ENCODE results near the gene ZC2HC1B.

The ZC2HC1B gene

DNA sequence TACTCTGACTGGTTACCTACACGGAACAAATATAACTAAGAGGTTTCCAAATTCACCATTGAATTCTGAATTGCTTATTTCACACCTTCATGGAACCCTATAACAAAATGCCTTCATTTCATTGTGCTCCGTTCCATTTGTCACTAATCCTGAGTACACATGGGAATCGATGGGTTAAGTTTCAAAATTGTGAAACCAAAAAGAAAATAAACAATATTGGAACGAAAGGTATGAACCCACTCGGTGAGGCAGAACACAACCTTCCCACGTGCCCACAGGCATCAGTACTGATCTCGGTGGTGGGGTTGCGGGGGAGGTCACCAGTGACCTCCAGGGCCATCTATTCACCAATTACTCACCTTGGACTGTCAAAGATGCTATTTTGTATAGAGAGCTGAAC, 109.8 kb downstream of the ZC2HC1B start:
- no peak for DNase-seq (ENCODE audit: low read depth)
- TF ChIP-seq CTCF (IDR thresholded peaks at IDR 0.05; ENCODE audit: insufficient read depth, low read depth, low read length, missing control alignments): no peak
- H3K4me3 ChIP-seq (ENCODE audit: low read depth, low read length): no peak overlapping the region

- no peak for DNase-seq (ENCODE audit: low read depth)
- no peak overlapping the region for H3K4me3 ChIP-seq (ENCODE audit: low read depth, low read length)
- no peak for TF ChIP-seq CTCF (IDR thresholded peaks at IDR 0.05; ENCODE audit: insufficient read depth, low read depth, low read length, missing control alignments)
Observed at GRCh38 chr6:143976806-143977349, 112.6 kb downstream of the ZC2HC1B start.

DNA sequence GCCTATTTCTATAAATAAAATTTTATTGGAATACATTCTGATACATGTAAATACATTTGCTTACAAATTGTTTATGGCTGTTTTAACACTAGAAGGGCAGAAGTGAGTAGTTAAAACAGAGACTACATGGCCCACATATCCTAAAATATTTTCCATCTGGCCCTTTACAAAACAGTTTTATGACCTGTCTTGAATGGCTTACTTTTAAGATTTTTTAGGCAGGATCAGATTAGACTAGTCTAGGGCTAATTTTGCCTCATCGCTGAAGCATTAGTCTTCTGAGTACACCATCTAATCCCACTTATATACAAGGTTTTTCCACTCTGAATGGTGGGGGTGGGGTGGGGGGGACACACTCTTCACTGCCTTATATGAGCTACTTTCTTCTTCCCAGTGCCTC, 116.6 kb downstream of the ZC2HC1B start:
- no peak for DNase-seq (ENCODE audit: low read depth)
- no peak for TF ChIP-seq CTCF (IDR thresholded peaks at IDR 0.05; ENCODE audit: insufficient read depth, low read depth, low read length, missing control alignments)
- H3K4me3 ChIP-seq (ENCODE audit: low read depth, low read length): no peak overlapping the region

GRCh38 chr6:143982968-143983367, 118.7 kb downstream of the ZC2HC1B start:
- TF ChIP-seq CTCF (IDR thresholded peaks at IDR 0.05; ENCODE audit: insufficient read depth, low read depth, low read length, missing control alignments): no peak
- DNase-seq (ENCODE audit: low read depth): no peak
- no peak overlapping the region for H3K4me3 ChIP-seq (ENCODE audit: low read depth, low read length)

GRCh38 chr6:143984666-143985065, 120.4 kb downstream of the ZC2HC1B start:
- TF ChIP-seq CTCF (IDR thresholded peaks at IDR 0.05; ENCODE audit: insufficient read depth, low read depth, low read length, missing control alignments): no peak
- DNase-seq (ENCODE audit: low read depth): no peak
- H3K4me3 ChIP-seq (ENCODE audit: low read depth, low read length): no peak overlapping the region

DNA sequence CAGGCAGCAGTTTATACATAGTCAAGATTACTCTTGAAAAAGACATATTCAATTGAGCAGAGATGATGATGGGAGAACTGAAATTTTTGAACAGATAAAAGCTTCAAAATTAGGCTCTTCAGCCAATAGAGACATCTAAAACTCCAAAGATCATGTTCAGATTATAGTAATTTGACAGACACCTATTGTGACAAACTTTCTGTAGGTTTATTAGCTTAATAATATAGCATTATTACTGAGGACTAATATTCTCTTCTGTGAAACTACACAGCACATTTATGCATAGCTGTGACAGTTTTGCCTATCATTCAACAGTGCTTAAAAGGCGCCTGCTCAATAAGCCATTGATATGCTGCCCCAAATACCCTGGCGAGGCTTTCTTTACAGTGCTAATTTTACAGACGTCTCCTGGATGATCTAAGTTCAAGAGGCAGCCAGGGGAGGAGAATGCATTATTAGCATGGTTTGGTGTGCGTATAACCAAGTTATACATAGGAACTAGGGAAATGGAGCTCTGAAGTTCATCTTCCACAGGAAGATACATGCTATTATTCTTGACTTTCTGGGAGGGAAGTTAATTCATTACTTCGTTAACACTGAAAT, 122.3 kb downstream of the ZC2HC1B start:
- DNase-seq (ENCODE audit: low read depth): no peak
- no peak overlapping the region for H3K4me3 ChIP-seq (ENCODE audit: low read depth, low read length)
- no peak for TF ChIP-seq CTCF (IDR thresholded peaks at IDR 0.05; ENCODE audit: insufficient read depth, low read depth, low read length, missing control alignments)

All from GM12865 (cell line).